Measurements from ENCODE around the gene CDK15.
A peak's percentile ranks its signal among the peaks of the same experiment; 100 is the strongest.

CDK15 gene

DNA sequence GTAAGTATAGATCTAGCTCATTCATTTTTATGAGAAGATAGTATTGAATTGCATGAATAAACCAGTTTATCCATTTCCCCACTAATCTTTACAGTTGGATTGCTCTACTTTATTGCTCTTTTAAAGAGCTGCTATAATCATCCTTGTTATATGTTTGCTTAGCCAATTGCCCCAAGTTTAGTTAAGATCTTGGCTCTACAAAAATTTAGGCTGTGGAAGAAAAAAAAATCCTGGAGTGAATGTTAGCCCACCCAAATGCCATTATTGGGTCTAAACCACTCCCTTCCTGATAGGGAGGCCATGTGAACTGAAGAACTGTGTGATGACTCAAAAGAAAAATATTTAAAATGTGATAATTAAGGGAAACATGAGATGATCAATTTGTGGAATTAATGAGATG, 28.5 kb upstream of the CDK15 start:
- H3K27me3 ChIP-seq (ENCODE audit: control insufficient read depth, insufficient read depth, low read length) = no peaks in the 10 kb centered on the region
- H3K4me1 ChIP-seq (ENCODE audit: control insufficient read depth, insufficient read depth, low read length) = peaks cover 3% of the 10 kb centered on the region
- H3K36me3 ChIP-seq (ENCODE audit: control insufficient read depth, insufficient read depth, low read length) = no peaks in the 10 kb centered on the region
- no peak overlapping the region for H3K9ac ChIP-seq (ENCODE audit: low read length)
- no peak overlapping the region for H3K27ac ChIP-seq (ENCODE audit: low read depth, low read length)
- H3K4me3 ChIP-seq (ENCODE audit: low read length) = no peak overlapping the region

DNA sequence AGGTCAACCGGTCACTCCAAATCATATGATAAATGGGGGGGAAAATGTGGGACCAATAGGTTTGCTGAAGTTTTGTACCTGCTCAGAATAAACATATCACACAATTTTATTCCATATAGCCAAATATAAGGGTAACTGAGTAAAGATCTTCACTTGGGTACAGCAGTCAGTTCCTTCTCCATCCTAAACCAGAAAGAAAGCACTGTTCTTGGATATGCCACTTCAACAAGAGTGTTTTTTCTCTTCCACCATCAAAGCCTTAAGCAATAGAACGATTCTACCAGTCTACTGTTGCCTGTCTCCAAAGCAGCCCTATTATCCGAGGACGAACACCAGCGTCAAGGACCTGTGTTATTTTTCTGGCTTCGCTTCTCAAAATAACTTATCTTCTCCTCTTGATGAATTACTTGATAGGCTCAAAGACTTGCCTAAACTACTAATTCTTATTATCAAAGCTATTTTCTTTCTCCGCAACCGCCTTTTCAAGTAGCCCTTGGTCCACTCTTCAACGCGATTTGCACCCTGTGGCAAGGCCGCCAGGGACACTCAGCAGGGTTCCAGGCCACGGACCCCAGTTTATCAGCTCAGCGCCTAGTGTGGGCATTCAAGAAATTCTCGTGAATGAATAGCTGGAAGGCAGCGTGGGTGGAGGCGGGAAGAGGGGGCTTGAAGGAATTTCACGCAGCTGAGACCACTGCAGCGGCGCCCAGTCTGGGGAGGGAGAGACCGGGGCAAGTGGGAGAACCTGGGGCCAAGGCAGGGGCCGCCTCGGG, 26.2 kb upstream of the CDK15 start:
- Histone ChIP-seq H3K27me3 (ENCODE audit: control insufficient read depth, insufficient read depth, low read length) (no peaks in the 10 kb centered on the region), H3K4me1 (ENCODE audit: control insufficient read depth, insufficient read depth, low read length) (peaks cover 3% of the 10 kb centered on the region), H3K36me3 (ENCODE audit: control insufficient read depth, insufficient read depth, low read length) (no peaks in the 10 kb centered on the region), H3K27ac (ENCODE audit: low read depth, low read length) (peak overlapping the region; percentile 78), H3K4me3 (ENCODE audit: low read length) (peak overlapping the region; percentile 94), H3K9ac (ENCODE audit: low read length) (peak overlapping the region; percentile 74)

DNA sequence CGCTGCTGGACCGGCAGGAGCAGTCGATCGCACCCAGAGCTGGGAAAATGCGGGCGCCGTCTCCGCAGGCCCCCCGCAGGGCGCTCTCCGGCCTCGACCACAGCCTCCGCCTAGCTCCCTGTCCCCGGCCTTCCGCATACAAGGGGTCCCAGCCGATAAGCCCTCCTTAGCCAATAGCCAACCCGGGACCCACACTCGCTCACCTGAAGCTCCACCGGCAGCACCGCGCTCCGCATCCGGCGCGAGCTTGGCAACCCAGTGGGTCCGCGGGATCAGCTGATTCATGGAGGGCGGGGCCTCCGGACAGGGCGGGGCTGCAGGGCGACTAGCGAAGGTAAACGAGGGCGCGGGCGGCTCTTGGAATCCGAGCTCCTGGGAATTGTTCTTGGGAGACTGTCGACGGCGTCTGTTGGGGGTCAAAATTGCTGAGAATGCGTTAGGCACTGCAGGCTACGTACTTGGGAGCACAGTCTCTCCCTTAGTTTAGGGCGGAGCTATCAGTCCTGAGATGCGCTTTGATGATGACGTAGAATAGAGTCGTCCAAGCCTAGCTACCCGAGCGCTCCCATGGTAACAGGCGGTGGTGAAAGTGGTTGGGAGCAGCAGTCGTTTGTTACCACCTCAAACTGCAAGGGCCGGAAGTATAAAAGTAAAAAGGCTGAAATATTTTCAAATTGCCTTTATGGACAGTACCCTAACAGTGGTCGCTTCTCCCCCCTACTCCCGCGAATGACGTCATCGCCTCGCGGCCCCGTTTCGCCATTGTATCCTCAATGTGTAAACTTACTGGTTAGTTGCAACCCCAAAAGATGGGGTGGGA, 25.5 kb upstream of the CDK15 start, which contains the start of gene ALS2:
TSS of gene ALS2 (minus strand) at position 260 of the 820 bp plus-strand sequence. CDS start 12,048 bp downstream, outside the sequence.
- Histone ChIP-seq H3K27me3 (ENCODE audit: control insufficient read depth, insufficient read depth, low read length) (no peaks in the 10 kb centered on the region), H3K36me3 (ENCODE audit: control insufficient read depth, insufficient read depth, low read length) (no peaks in the 10 kb centered on the region), H3K9ac (ENCODE audit: low read length) (peak within 1 kb of the TSS; percentile 74), H3K4me3 (ENCODE audit: low read length) (peak within 1 kb of the TSS; percentile 94), H3K4me1 (ENCODE audit: control insufficient read depth, insufficient read depth, low read length) (peaks cover 3% of the 10 kb centered on the region), H3K27ac (ENCODE audit: low read depth, low read length) (peak within 1 kb of the TSS; percentile 78)

DNA sequence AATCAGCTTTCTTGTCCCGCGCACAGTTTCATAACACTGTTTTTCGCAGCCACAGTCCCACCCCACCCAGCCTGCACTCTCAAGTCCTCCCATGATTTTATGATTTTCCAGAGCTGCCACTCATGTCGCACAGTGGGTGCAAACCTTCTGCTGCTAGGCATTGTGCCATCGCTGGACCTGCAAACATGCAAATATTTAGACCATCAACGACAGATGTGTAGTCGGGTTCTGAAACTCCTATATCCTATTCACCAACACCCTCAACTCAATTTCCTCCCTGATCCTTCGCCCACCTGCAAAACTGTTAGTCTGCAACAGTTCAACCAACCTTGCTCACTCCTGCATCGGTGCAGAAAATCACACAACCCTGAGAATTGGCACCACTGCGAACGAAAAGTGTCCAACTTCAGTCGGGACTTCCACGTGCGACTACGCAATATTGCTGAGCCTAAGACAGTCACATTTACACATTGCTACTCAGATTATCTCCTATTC, 24.7 kb upstream of the CDK15 start:
- Histone ChIP-seq H3K4me1 (ENCODE audit: control insufficient read depth, insufficient read depth, low read length) (peaks cover 3% of the 10 kb centered on the region), H3K36me3 (ENCODE audit: control insufficient read depth, insufficient read depth, low read length) (no peaks in the 10 kb centered on the region), H3K27ac (ENCODE audit: low read depth, low read length) (peak overlapping the region; percentile 78), H3K4me3 (ENCODE audit: low read length) (peak overlapping the region; percentile 94), H3K9ac (ENCODE audit: low read length) (peak overlapping the region; percentile 66), H3K27me3 (ENCODE audit: control insufficient read depth, insufficient read depth, low read length) (no peaks in the 10 kb centered on the region)

DNA sequence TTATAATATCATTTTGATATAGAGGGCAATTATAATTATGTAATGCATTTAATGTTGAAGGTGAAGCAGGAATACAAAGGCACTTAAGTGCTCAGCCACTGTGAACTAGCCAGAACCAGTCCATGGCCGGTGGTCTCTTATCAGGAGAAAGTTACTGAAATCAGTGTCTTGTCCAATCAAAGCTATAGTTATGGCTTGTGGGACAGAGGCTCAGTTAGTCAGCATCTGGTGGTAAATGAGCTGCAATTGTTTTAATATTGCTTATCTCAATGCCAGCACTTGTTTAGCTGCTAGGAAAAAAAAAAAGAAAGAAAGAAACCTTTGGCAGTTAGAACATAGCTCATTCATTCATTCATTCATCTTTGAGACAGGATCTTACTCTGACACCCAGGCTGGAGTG, 21.8 kb upstream of the CDK15 start:
- H3K4me1 ChIP-seq (ENCODE audit: control insufficient read depth, insufficient read depth, low read length) = peaks cover 3% of the 10 kb centered on the region
- no peak overlapping the region for H3K27ac ChIP-seq (ENCODE audit: low read depth, low read length)
- H3K4me3 ChIP-seq (ENCODE audit: low read length) = no peak overlapping the region
- H3K36me3 ChIP-seq (ENCODE audit: control insufficient read depth, insufficient read depth, low read length) = no peaks in the 10 kb centered on the region
- no peak overlapping the region for H3K9ac ChIP-seq (ENCODE audit: low read length)
- no peaks in the 10 kb centered on the region for H3K27me3 ChIP-seq (ENCODE audit: control insufficient read depth, insufficient read depth, low read length)

DNA sequence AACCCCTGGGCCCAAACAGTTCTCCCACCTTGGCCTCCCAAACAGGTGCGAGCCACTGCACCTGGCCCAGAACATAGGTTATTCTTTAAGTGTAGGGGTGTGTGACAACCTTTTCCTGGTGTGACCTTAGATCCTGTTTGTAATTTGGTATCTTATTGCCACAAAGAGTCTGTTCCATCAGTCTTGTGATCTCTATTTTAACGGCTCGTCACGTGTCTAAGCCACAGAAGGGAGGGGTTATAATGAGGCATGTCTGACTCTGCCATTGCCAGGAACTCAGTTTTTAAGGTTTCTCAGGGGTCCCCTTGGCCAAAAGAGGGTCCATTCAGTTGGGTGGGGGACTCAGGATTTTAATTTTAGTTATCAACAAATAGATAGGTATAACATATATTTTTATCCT, 21.2 kb upstream of the CDK15 start:
- H3K27me3 ChIP-seq (ENCODE audit: control insufficient read depth, insufficient read depth, low read length) = no peaks in the 10 kb centered on the region
- peaks cover 3% of the 10 kb centered on the region for H3K4me1 ChIP-seq (ENCODE audit: control insufficient read depth, insufficient read depth, low read length)
- no peak overlapping the region for H3K9ac ChIP-seq (ENCODE audit: low read length)
- H3K27ac ChIP-seq (ENCODE audit: low read depth, low read length) = no peak overlapping the region
- no peaks in the 10 kb centered on the region for H3K36me3 ChIP-seq (ENCODE audit: control insufficient read depth, insufficient read depth, low read length)
- H3K4me3 ChIP-seq (ENCODE audit: low read length) = no peak overlapping the region

DNA sequence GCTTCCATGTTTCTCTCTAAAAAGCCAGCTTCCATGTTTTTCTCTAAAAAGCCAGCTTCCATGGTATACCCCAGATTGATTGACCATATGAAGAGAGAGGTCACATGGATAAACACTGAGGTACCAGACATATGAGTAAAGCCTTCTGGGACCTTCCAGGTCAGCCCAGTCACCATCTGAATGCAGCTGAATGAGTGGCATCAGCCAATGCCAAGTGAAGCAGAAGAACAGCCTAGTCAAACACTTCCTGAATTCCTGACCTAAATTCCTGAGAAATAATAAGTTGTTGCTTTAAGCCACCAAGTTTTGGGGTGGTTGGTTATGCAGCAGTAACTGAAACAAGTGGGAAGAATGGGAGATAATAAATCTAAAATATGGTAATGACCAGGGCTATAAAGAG, 19.9 kb upstream of the CDK15 start:
- Histone ChIP-seq H3K4me3 (ENCODE audit: low read length) (no peak overlapping the region), H3K27me3 (ENCODE audit: control insufficient read depth, insufficient read depth, low read length) (no peaks in the 10 kb centered on the region), H3K36me3 (ENCODE audit: control insufficient read depth, insufficient read depth, low read length) (no peaks in the 10 kb centered on the region), H3K4me1 (ENCODE audit: control insufficient read depth, insufficient read depth, low read length) (peaks cover 3% of the 10 kb centered on the region), H3K9ac (ENCODE audit: low read length) (no peak overlapping the region), H3K27ac (ENCODE audit: low read depth, low read length) (no peak overlapping the region)

DNA sequence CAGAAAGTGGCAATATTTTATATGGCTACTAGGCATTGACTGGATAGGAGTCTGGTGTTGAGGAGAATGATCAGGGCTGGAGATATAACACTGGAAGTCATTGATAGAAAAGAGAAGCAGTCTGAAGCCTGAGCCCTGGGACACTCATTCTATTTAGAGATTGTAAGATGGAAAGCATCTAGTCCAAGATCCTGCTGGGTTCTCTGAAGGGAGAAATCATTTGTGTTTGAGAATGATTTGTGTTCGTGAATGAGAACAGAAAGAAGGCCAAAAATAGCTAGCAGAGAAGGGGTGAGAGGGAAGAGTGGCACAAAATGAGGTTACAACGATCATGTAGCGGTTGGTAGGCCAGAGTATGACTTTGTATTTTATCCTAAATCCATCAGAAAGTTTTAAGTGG, 18.0 kb upstream of the CDK15 start:
- H3K27me3 ChIP-seq (ENCODE audit: control insufficient read depth, insufficient read depth, low read length) = no peaks in the 10 kb centered on the region

DNA sequence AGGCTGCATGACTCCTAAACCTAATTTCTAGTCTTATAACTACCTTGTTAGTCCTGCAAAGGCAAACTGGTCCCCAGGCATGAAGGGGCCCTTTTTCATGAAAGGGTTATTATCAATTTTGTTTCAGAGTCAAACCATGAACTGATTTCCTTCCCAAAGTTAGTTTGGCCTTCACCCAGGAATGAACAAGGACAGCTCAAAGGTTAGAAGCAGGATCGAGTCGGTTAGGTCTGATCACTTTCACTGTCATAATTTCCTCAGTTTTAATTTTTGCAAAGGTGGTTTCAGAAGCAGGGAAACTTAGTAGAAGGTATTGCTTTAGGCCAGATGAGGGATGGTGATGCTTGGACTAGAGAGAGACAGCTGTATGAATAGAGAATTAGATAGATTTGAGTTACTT, 16.9 kb upstream of the CDK15 start:
- no peaks in the 10 kb centered on the region for H3K4me1 ChIP-seq (ENCODE audit: control insufficient read depth, insufficient read depth, low read length)
- no peaks in the 10 kb centered on the region for H3K36me3 ChIP-seq (ENCODE audit: control insufficient read depth, insufficient read depth, low read length)
- no peak overlapping the region for H3K27ac ChIP-seq (ENCODE audit: low read depth, low read length)
- H3K27me3 ChIP-seq (ENCODE audit: control insufficient read depth, insufficient read depth, low read length) = no peaks in the 10 kb centered on the region
- no peak overlapping the region for H3K9ac ChIP-seq (ENCODE audit: low read length)
- H3K4me3 ChIP-seq (ENCODE audit: low read length) = no peak overlapping the region

More for the DNA sequence above, 18.0 kb upstream of the CDK15 start:
- H3K36me3 ChIP-seq (ENCODE audit: control insufficient read depth, insufficient read depth, low read length) = no peaks in the 10 kb centered on the region
- no peak overlapping the region for H3K9ac ChIP-seq (ENCODE audit: low read length)
- no peak overlapping the region for H3K4me3 ChIP-seq (ENCODE audit: low read length)
- no peaks in the 10 kb centered on the region for H3K4me1 ChIP-seq (ENCODE audit: control insufficient read depth, insufficient read depth, low read length)
- H3K27ac ChIP-seq (ENCODE audit: low read depth, low read length) = no peak overlapping the region

DNA sequence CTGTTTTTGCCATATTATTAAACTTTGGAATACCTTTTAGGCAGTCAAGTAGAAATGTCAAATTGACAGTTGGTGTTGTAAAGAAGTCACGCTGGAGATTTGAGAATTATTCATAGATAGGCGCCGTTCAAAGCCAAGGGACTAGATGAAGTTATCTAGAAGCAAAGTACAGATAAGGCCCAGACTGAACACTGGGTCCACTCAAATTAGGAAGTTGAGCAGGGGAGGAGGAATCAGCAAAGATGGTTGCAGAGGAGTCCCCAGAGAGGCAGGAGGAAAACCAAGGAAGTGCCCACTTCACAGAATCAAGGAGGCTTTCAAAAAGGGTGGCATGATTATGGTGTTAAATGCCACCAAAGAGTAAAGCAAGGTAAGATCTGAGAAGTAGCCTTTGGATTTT, 16.0 kb upstream of the CDK15 start:
- H3K36me3 ChIP-seq (ENCODE audit: control insufficient read depth, insufficient read depth, low read length) = no peaks in the 10 kb centered on the region
- no peak overlapping the region for H3K9ac ChIP-seq (ENCODE audit: low read length)
- no peaks in the 10 kb centered on the region for H3K4me1 ChIP-seq (ENCODE audit: control insufficient read depth, insufficient read depth, low read length)
- no peak overlapping the region for H3K4me3 ChIP-seq (ENCODE audit: low read length)
- H3K27ac ChIP-seq (ENCODE audit: low read depth, low read length) = no peak overlapping the region
- no peaks in the 10 kb centered on the region for H3K27me3 ChIP-seq (ENCODE audit: control insufficient read depth, insufficient read depth, low read length)

DNA sequence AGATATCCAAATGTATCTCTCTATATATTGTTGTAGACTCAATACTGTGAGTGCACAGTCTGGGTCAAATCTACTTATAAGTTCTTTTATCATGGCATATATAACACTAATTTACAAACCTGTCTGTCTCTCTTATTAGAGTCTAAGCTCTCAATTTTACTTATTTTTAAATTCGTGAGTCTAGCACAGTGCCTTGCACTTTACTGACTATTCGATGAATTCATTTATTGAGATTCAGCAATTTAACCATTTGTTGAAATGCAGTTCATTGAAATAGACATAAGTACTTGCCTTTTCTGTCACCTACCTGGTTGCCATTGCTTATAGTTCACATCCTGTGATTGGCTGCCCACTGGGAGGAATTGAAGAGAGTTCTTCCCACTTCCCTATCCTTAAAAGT, 15.3 kb upstream of the CDK15 start:
- no peaks in the 10 kb centered on the region for H3K4me1 ChIP-seq (ENCODE audit: control insufficient read depth, insufficient read depth, low read length)

DNA sequence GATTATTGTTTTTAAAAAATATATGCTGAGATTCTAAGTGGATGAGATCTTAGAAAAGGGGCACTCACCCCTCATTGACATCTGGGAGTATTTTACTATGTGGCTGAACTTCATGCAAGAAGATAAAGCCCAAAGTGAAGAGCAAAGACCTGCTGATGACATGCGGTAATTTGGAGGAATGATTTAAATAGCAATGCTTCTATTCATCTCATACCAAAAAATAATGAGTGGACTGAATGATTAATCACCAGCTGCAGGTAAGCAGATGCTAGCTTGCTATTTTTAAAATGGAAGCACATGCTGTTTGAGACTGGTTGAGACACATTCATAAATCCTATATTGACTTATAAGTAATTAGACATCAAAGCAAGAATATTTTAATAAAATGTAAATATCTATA, 12.7 kb upstream of the CDK15 start:
- Histone ChIP-seq H3K36me3 (ENCODE audit: control insufficient read depth, insufficient read depth, low read length) (no peaks in the 10 kb centered on the region), H3K9ac (ENCODE audit: low read length) (no peak overlapping the region), H3K4me1 (ENCODE audit: control insufficient read depth, insufficient read depth, low read length) (no peaks in the 10 kb centered on the region), H3K27ac (ENCODE audit: low read depth, low read length) (no peak overlapping the region), H3K27me3 (ENCODE audit: control insufficient read depth, insufficient read depth, low read length) (no peaks in the 10 kb centered on the region), H3K4me3 (ENCODE audit: low read length) (no peak overlapping the region)

More for the DNA sequence above, 15.3 kb upstream of the CDK15 start:
- H3K4me3 ChIP-seq (ENCODE audit: low read length) = no peak overlapping the region
- H3K27me3 ChIP-seq (ENCODE audit: control insufficient read depth, insufficient read depth, low read length) = no peaks in the 10 kb centered on the region
- H3K27ac ChIP-seq (ENCODE audit: low read depth, low read length) = no peak overlapping the region
- H3K36me3 ChIP-seq (ENCODE audit: control insufficient read depth, insufficient read depth, low read length) = no peaks in the 10 kb centered on the region
- no peak overlapping the region for H3K9ac ChIP-seq (ENCODE audit: low read length)

Data from rectal smooth muscle tissue (tissue), 1 donor.